HepG2 (cell line): Measurements from ENCODE around the gene COL18A1. TPM values are rescaled to one million over a fixed set of nuclear protein-coding genes. Genes with fewer than 3 reads are reported as not detected.

Experiments
- CREB1 ChIP-seq, 2 experiments: fragments of 450-650 bp in 1 of 2; IDR thresholded peaks; 2 replicates each; pipeline ENCODE4 v1.6.1; 2016 to 2017; ENCODE audit warnings: control low read depth in 1 of 2, mild to moderate bottlenecking in 1 of 2, missing compliant biosample characterization in 1 of 2, missing genetic modification characterization in 1 of 2
- DNMT3B ChIP-seq: conservative IDR thresholded peaks from 2 replicates; pipeline ENCODE4 v1.6.1; 2016; ENCODE audit warnings: missing biosample characterization, control low read depth
- FOXO4 ChIP-seq: sonication (generic); formaldehyde crosslinking; conservative IDR thresholded peaks from 2 replicates; pipeline ENCODE4 v1.8.1; 2023; ENCODE audit warnings: missing genetic modification reagents
- HDAC2 ChIP-seq: sonication (generic); formaldehyde crosslinking; IDR thresholded peaks from 2 replicates; pipeline ENCODE4 v1.4.0; 2020; ENCODE audit warnings: missing genetic modification reagents
- HES4 ChIP-seq: sonication (generic); formaldehyde crosslinking; IDR thresholded peaks from 2 replicates; pipeline ENCODE4 v1.9.0; 2021; ENCODE audit warnings: mild to moderate bottlenecking, missing genetic modification reagents, borderline replicate concordance
- IKZF5 ChIP-seq: IDR thresholded peaks from 2 replicates; pipeline ENCODE4 v1.6.1; 2018; ENCODE audit warnings: missing genetic modification reagents, mild to moderate bottlenecking, missing compliant biosample characterization
- MLX ChIP-seq: IDR thresholded peaks from 2 replicates; pipeline ENCODE4 v1.6.1; 2016
- NCOA1 ChIP-seq: sonication (generic); formaldehyde crosslinking; IDR thresholded peaks from 2 replicates; pipeline ENCODE4 v1.9.0; 2021; ENCODE audit warnings: missing genetic modification reagents
- NCOA5 ChIP-seq: sonication (generic); formaldehyde crosslinking; IDR thresholded peaks from 2 replicates; pipeline ENCODE4 v1.4.0; 2020; ENCODE audit warnings: missing genetic modification reagents
- NFE2 ChIP-seq: sonication (generic); formaldehyde crosslinking; IDR thresholded peaks from 2 replicates; pipeline ENCODE4 v1.4.0; 2020; ENCODE audit warnings: missing genetic modification reagents
- RCOR2 ChIP-seq: IDR thresholded peaks from 2 replicates; pipeline ENCODE4 v1.6.1; 2016; ENCODE audit warnings: missing biosample characterization, missing genetic modification reagents
- SOX13 ChIP-seq, 3 experiments: fragments of 450-650 bp in 1 of 3; sonication (generic) in 1 of 3; formaldehyde crosslinking in 1 of 3; IDR thresholded peaks in 2 of 3; conservative IDR thresholded peaks in 1 of 3; 2 replicates each; pipeline versions ENCODE4 v1.5.0 to v1.6.1; 2016 to 2020; ENCODE audit warnings: antibody characterized with exemption in 1 of 3, mild to moderate bottlenecking in 1 of 3, missing compliant biosample characterization in 1 of 3, missing genetic modification reagents in 1 of 3, moderate library complexity in 1 of 3
- SP2 ChIP-seq: sonication (generic); formaldehyde crosslinking; IDR thresholded peaks from 2 replicates; pipeline ENCODE4 v1.5.1; 2020; ENCODE audit warnings: mild to moderate bottlenecking, missing genetic modification reagents
- ZNF142 ChIP-seq: sonication (generic); formaldehyde crosslinking; IDR thresholded peaks from 2 replicates; pipeline ENCODE4 v1.4.0; 2020; ENCODE audit warnings: missing genetic modification reagents
- ZNF605 ChIP-seq: sonication (generic); formaldehyde crosslinking; IDR thresholded peaks from 2 replicates; pipeline ENCODE4 v1.8.0; 2022; ENCODE audit warnings: mild to moderate bottlenecking, missing genetic modification reagents
- ZNF660 ChIP-seq: sonication (generic); formaldehyde crosslinking; IDR thresholded peaks from 2 replicates; pipeline ENCODE4 v1.5.1; 2020; ENCODE audit warnings: mild to moderate bottlenecking, low read depth, missing genetic modification reagents, borderline replicate concordance
- ZNF776 ChIP-seq: sonication (generic); formaldehyde crosslinking; IDR thresholded peaks from 2 replicates; pipeline ENCODE4 v1.4.0; 2020; ENCODE audit warnings: mild to moderate bottlenecking, missing genetic modification reagents
- ZNF777 ChIP-seq: sonication (generic); formaldehyde crosslinking; IDR thresholded peaks from 2 replicates; pipeline ENCODE4 v1.4.0; 2020; ENCODE audit warnings: missing genetic modification reagents
- polyA plus RNA-seq, 8 experiments: library from polyadenylated mRNA; depleted of rRNA in 3 of 8; stranded (reverse) in 7 of 8; unstranded in 1 of 8; fragments of >200 nt; fragmentation: Illumina TruSeq in 4 of 8; extraction: Trizol in 4 of 8; gene quantifications; 2 replicates each; pipeline versions ENCODE4 v1.2.1 to v1.2.3, GENCODE V29; 2011 to 2016; ENCODE audit warnings: low read depth in 4 of 8, missing spikeins in 1 of 8, mixed read lengths in 1 of 8; ENCODE audit not compliant: insufficient read depth in 1 of 8
- total RNA-seq, 5 experiments: library from RNA; depleted of rRNA; stranded (reverse); fragments of >200 nt; fragmentation: Illumina TruSeq; extraction: Trizol; gene quantifications; 2 replicates each; pipeline ENCODE4 v1.2.3, GENCODE V29; 2016; ENCODE audit warnings: low read depth in 1 of 5

COL18A1 gene
- total and polyA plus RNA-seq, 2 of the 13 experiments (the other 11 are each of a cell fraction or from before 2014, with no cell fraction given): 79.0 to 102 TPM

GRCh38 chr21:45427331-45428271 lies 22.6 kb downstream of the COL18A1 start (continued):
- no peak for TF ChIP-seq ZNF660
- TF ChIP-seq HES4 (CRISPR knock-in tag): no peak
- peak; percentile 73; the same call in 1 of the 2 replicates for TF ChIP-seq ZNF142 (CRISPR knock-in tag)
- TF ChIP-seq ZNF776 (CRISPR knock-in tag): no peak
- TF ChIP-seq DNMT3B (CRISPR knock-in tag): peak; percentile 85; the same call in 1 of the 2 replicates
- peak; percentile 89 for TF ChIP-seq HDAC2
- no peak for TF ChIP-seq ZNF777 (CRISPR knock-in tag)
- TF ChIP-seq NFE2: no peak
- peak; percentile 99 for TF ChIP-seq MLX
- no peak for TF ChIP-seq NCOA5 (CRISPR knock-in tag)
- TF ChIP-seq SP2 (CRISPR knock-in tag): no peak
- peak; percentile 93; the same call in 1 of the 2 replicates for TF ChIP-seq IKZF5 (CRISPR knock-in tag)
- TF ChIP-seq CREB1 (IDR thresholded peaks at IDR 0.05): peak; percentile 67
- TF ChIP-seq CREB1 (CRISPR knock-in tag; IDR thresholded peaks at IDR 0.05): no peak
- TF ChIP-seq SOX13 (IDR thresholded peaks at IDR 0.05): no peak
- peak in 1 of 2 experiments; percentile 63; a peak in 2 of 4 replicates for TF ChIP-seq SOX13 (CRISPR knock-in tag; conservative IDR thresholded peaks at IDR 0.05 in 1 of 2, IDR thresholded peaks at IDR 0.05 in 1 of 2)
- TF ChIP-seq ZNF605 (CRISPR knock-in tag): peak; percentile 65; the same call in 1 of the 2 replicates
- peak; percentile 68 for TF ChIP-seq RCOR2 (CRISPR knock-in tag)
- peak; percentile 50; the same call in 1 of the 2 replicates for TF ChIP-seq NCOA1 (CRISPR knock-in tag)
- TF ChIP-seq FOXO4: no peak
